ENCODE data around the gene XRCC4.

DNA sequence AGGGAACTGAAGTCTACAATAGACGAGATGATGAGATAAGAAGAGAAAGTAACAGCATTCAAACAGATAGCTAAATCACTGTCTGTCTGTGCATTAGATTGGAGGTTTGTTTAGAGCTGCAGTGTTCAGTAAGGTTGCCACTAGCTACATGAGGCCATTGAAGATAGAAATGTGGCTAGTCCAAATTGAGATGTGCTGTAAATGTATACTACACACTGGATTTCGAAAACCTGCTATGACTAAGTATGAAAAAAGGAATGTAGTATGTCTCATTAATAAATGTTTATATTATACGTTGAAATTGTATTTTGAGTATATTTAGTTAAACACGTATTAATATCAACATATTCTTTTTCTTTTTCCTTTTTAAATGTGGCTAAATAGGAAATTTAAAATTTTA lies 142.1 kb downstream of the XRCC4 start:
- TF ChIP-seq SRF (IDR thresholded peaks at IDR 0.05; ENCODE audit: low read depth, low read length) (no peak), RAD21 (IDR thresholded peaks at IDR 0.05 in 1 of 2, conservative IDR thresholded peaks at IDR 0.05 in 1 of 2; ENCODE audit: low read depth in 2 of 2, low read length in 2 of 2) (no peak), CHD2 (IDR thresholded peaks at IDR 0.05; ENCODE audit: low read length) (no peak), SP2 (IDR thresholded peaks at IDR 0.05; ENCODE audit: low read length) (no peak), CTCF (IDR thresholded peaks at IDR 0.05; ENCODE audit: control extremely low read depth in 1 of 3, insufficient read depth in 1 of 3, low read depth in 1 of 3, low read length in 3 of 3) (no peak), TBP (IDR thresholded peaks at IDR 0.05; ENCODE audit: low read depth, low read length) (no peak), SAP30 (IDR thresholded peaks at IDR 0.05; ENCODE audit: insufficient read depth, insufficient replicate concordance, low read length) (no peak), JUND (IDR thresholded peaks at IDR 0.05; ENCODE audit: low read length) (no peak), EZH2 (IDR thresholded peaks at IDR 0.05; ENCODE audit: low read depth, low read length, severe bottlenecking) (no peak), POLR2A (IDR thresholded peaks at IDR 0.05; ENCODE audit: control extremely low read depth in 1 of 2, low read depth in 2 of 2, low read length in 2 of 2) (no peak), ZNF274 (IDR thresholded peaks at IDR 0.05; ENCODE audit: borderline replicate concordance, extremely low read depth, low read length) (no peak), SIN3A (conservative IDR thresholded peaks at IDR 0.05 in 1 of 2, IDR thresholded peaks at IDR 0.05 in 1 of 2; ENCODE audit: low read depth in 1 of 2, low read length in 2 of 2) (no peak)
